ENCODE data around the gene METAP1D. TPM values are rescaled to one million over a fixed set of nuclear protein-coding genes. Genes with fewer than 3 reads are reported as not detected.

Gene METAP1D
- total RNA-seq, 2 donors from 2014 or later, result 4.1 to 4.8 TPM

DNA sequence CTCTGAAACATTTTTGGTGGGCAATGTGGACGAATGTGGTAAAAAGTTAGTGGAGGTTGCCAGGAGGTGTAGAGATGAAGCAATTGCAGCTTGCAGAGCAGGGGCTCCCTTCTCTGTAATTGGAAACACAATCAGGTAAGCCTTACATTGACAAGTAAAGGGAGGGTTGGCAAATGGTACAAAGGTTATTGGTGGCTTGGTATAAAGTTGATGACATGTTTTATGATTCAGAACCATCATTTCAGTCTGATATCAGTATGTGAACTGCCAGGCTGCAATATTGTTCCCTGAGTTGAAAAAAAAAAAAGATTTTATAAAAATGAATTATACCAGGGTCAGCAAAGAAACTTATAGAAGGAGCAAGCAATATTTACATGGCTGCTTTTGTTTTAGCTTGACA lies 71.2 kb downstream of the METAP1D start:
- peaks cover 11% of the 10 kb centered on the region for H3K36me3 Mint-ChIP-seq (ENCODE audit: low read depth)
- no peak overlapping the region for H3K4me3 Mint-ChIP-seq

DNA sequence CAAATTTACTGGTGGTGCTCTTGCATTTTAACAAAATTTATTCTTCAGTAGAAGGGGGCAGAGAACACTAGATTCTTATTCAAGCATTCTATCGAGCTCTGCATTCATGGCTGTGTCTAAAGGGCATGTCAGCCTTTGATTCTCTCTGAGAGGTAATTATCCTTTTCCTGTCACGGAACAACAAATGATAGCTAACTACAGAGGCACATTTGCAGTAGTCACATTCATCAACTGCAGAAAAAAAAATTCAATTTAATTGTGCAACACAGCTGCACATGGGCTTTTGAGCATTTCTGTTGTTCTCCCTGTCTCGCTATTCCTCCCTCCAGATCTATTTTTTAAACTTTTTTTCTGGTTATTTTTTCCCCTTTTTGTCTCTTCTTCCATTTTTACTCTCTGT lies 72.5 kb downstream of the METAP1D start:
- Mint-ChIP-seq H3K9me3 (no peaks in the 10 kb centered on the region), H3K27me3 (peaks cover 8% of the 10 kb centered on the region), H3K36me3 (ENCODE audit: low read depth) (peaks cover 11% of the 10 kb centered on the region), H3K4me1 (no peaks in the 10 kb centered on the region), H3K4me3 (no peak overlapping the region), H3K27ac (no peak overlapping the region)
- no peak for ATAC-seq (replicated peaks)

More for the DNA sequence above, 71.2 kb downstream of the METAP1D start:
- Mint-ChIP-seq H3K4me1 (no peaks in the 10 kb centered on the region), H3K27me3 (peaks cover 8% of the 10 kb centered on the region), H3K27ac (no peak overlapping the region), H3K9me3 (no peaks in the 10 kb centered on the region)
- no peak for ATAC-seq (replicated peaks)

DNA sequence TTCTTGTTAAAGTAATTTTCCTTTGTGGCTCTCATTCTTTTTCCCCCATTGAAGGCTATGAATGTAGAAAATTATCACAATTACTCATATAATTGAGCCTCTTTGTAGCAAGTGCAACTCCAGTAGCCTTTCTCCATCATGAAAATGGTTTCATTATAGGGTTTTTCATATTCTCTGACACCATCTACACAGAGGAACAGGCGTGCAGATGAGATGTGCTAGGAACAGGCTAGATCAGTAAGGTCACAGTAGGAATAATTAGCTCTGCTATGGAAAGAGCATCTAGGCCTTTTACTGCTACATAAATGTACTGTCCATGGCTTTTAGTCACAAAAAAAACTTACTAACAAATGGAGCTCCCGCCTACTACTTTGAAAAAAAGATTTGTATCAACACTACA lies 73.0 kb downstream of the METAP1D start:
- Mint-ChIP-seq H3K9me3 (no peaks in the 10 kb centered on the region), H3K27ac (no peak overlapping the region), H3K4me1 (no peaks in the 10 kb centered on the region), H3K4me3 (no peak overlapping the region), H3K36me3 (ENCODE audit: low read depth) (peaks cover 11% of the 10 kb centered on the region), H3K27me3 (peaks cover 8% of the 10 kb centered on the region)
- ATAC-seq (replicated peaks), result no peak

DNA sequence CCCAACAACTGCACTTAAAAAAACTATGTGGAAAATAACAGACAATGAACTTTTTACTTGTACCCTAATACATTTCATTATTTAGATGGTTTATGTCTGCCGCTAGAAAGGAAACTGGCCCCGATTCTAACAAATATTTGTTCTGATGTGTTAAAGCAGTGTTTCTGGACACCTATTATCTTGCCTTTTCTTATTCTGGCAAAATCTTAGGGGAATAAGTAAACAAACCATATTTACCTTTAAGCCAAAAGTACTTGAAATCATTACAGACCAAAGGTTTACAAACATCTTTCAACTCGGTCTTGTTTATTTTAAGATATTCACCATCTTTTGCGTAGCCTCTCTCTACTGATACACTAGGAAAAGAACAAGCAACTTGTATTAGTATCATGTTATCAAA lies 73.8 kb downstream of the METAP1D start:
- H3K36me3 Mint-ChIP-seq (ENCODE audit: low read depth), result peaks cover 11% of the 10 kb centered on the region
- ATAC-seq (replicated peaks), result no peak
- peaks cover 8% of the 10 kb centered on the region for H3K27me3 Mint-ChIP-seq
- H3K4me1 Mint-ChIP-seq, result no peaks in the 10 kb centered on the region
- H3K27ac Mint-ChIP-seq, result no peak overlapping the region
- no peak overlapping the region for H3K4me3 Mint-ChIP-seq
- H3K9me3 Mint-ChIP-seq, result no peaks in the 10 kb centered on the region

DNA sequence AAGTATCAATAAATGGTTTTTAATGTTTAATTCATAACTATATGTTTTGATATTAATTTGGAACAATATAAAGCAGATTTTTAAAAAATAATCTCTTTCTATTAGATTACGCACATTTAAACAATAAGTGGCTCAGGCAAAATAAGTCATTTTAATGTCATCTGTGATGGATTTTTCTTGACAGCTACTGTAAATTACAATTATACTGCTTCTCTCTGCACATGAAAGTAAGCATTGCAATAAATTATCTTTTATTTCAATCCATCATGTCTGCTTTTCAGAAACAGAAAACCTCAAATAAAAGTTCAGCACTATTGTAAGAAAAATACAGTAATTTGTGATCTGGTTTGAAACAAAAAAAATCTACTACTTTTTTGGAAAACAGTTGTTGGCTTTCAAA lies 74.5 kb downstream of the METAP1D start:
- H3K36me3 Mint-ChIP-seq (ENCODE audit: low read depth), result peaks cover 11% of the 10 kb centered on the region
- H3K9me3 Mint-ChIP-seq, result no peaks in the 10 kb centered on the region
- no peak for ATAC-seq (replicated peaks)
- peaks cover 12% of the 10 kb centered on the region for H3K27me3 Mint-ChIP-seq
- H3K27ac Mint-ChIP-seq, result no peak overlapping the region
- H3K4me1 Mint-ChIP-seq, result no peaks in the 10 kb centered on the region
- no peak overlapping the region for H3K4me3 Mint-ChIP-seq

DNA sequence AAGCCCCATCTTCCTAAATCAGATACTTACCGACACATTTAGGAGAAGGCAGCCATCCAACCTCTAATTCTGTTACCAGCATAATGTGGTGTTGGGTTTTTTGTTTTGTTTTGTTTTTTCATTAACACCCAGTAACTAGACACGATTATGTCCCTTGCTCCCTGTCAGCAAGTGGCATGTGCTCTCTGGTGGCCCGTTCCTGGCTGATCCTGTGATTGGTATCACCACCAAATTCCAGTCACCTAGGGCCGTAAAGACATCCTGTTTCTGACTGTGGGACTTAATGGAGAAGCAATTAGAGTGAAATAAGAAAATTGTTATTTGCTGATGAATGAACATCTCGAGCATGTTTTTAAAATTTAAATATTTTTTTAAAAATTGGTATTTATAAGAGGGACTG lies 79.7 kb downstream of the METAP1D start:
- no peak overlapping the region for H3K4me3 Mint-ChIP-seq
- H3K27me3 Mint-ChIP-seq, result peaks cover 51% of the 10 kb centered on the region
- peaks cover 8% of the 10 kb centered on the region for H3K4me1 Mint-ChIP-seq
- H3K9me3 Mint-ChIP-seq, result no peaks in the 10 kb centered on the region
- H3K36me3 Mint-ChIP-seq (ENCODE audit: low read depth), result peaks cover 19% of the 10 kb centered on the region
- no peak overlapping the region for H3K27ac Mint-ChIP-seq
- ATAC-seq (replicated peaks), result no peak

DNA sequence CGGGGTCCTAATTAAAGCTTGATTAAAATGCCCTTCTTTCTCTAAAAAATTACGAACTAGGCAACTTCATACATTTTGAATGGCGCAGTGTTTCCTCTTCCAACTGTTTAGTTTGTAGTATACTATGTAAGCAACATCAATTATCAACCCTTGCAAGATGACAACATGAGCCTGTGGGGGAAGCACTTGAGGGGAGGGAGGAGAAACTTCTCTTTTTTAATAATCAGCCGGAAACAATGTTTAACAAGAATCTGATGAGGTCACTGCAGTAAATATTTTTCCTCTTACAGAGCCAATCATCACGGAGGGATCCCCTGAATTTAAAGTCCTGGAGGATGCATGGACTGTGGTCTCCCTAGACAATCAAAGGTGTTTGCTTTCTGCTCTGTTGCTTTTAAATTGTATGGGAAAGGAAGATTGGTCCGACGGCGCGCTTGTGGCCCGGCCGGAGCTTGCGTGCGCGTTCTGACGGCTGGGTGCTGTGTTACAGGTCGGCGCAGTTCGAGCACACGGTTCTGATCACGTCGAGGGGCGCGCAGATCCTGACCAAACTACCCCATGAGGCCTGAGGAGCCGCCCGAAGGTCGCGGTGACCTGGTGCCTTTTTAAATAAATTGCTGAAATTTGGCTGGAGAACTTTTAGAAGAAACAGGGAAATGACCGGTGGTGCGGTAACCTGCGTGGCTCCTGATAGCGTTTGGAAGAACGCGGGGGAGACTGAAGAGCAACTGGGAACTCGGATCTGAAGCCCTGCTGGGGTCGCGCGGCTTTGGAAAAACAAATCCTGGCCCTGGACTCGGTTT lies 80.3 kb downstream of the METAP1D start:
- no peaks in the 10 kb centered on the region for H3K9me3 Mint-ChIP-seq
- H3K27me3 Mint-ChIP-seq, result peaks cover 54% of the 10 kb centered on the region
- no peak for ATAC-seq (replicated peaks)
- H3K27ac Mint-ChIP-seq, result no peak overlapping the region
- peaks cover 22% of the 10 kb centered on the region for H3K36me3 Mint-ChIP-seq (ENCODE audit: low read depth)
- H3K4me3 Mint-ChIP-seq, result no peak overlapping the region
- H3K4me1 Mint-ChIP-seq, result peaks cover 8% of the 10 kb centered on the region

DNA sequence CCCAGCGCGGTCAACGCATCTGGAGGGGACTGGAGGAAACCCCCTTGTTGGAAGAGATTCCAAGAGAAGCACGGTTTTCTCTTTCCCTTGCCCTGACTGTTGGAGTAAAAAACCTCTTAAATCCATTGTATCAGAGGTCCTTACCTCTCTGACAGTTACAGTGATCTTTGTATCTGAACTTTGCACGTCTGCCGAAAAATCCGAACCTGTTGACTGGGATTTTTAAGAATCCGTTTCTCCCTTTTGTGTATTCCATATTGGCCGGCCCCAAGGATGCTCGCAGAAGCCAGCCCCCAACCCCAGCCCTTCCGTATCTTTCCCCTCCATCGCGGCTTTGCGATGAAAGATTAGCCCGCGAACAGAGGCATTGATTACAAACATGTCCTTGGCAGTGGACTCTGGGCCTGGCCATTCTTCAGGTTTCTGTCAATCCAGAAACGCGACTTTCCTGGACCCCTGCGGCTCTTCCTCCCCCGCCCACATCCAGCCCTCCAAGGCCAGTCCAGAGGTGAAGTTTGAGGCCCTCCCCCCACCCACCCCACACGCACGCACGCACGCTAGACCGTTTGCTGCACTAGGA lies 81.0 kb downstream of the METAP1D start:
- no peak overlapping the region for H3K27ac Mint-ChIP-seq
- H3K9me3 Mint-ChIP-seq, result no peaks in the 10 kb centered on the region
- H3K27me3 Mint-ChIP-seq, result peaks cover 61% of the 10 kb centered on the region

DNA sequence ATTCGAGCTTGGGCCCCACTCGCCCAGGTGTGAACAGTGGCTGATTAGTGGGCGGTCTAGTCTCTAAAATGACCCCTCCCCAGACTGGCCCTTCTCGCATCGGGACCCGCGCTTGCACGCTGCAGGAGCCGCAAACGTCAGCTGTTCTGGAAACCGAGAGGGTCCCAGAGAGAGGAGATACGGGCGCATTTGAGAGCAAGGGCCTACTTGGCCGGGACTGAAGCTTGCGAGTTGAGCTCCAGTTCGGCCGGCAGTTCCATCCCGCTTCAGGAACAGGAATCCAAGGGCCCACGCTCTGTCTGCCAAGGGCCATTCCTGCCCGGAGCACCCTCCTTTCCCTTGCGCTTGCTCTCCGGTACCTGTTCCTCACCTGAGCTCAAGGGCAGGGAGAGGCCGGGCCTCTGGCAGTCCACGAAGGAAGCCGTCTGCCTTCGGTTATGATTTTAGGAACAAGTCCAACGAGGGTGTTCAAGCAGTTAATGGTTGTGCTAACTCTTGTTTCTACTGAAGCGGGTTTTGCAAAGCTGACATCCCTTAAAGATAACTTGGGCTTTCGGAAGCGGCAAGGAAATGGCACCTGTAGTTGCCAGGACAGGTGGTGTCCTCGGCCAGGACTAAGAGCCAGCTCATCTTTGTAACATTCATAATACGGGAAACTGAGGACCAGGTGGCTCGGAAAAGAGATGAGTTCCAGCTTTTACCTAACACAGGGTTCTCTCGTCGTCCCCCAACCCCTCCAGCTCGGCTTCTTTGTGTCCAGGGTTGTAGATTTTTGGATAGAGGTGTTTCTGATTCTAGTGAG lies 81.7 kb downstream of the METAP1D start:
- ATAC-seq (replicated peaks), result no peak
- Mint-ChIP-seq H3K4me3 (no peak overlapping the region), H3K4me1 (peaks cover 15% of the 10 kb centered on the region), H3K27me3 (peaks cover 65% of the 10 kb centered on the region), H3K9me3 (no peaks in the 10 kb centered on the region), H3K27ac (no peak overlapping the region), H3K36me3 (ENCODE audit: low read depth) (peaks cover 33% of the 10 kb centered on the region)

More for the DNA sequence above, 81.0 kb downstream of the METAP1D start:
- H3K4me1 Mint-ChIP-seq, result peaks cover 13% of the 10 kb centered on the region
- no peak overlapping the region for H3K4me3 Mint-ChIP-seq
- H3K36me3 Mint-ChIP-seq (ENCODE audit: low read depth), result peaks cover 29% of the 10 kb centered on the region
- ATAC-seq (replicated peaks), result no peak

DNA sequence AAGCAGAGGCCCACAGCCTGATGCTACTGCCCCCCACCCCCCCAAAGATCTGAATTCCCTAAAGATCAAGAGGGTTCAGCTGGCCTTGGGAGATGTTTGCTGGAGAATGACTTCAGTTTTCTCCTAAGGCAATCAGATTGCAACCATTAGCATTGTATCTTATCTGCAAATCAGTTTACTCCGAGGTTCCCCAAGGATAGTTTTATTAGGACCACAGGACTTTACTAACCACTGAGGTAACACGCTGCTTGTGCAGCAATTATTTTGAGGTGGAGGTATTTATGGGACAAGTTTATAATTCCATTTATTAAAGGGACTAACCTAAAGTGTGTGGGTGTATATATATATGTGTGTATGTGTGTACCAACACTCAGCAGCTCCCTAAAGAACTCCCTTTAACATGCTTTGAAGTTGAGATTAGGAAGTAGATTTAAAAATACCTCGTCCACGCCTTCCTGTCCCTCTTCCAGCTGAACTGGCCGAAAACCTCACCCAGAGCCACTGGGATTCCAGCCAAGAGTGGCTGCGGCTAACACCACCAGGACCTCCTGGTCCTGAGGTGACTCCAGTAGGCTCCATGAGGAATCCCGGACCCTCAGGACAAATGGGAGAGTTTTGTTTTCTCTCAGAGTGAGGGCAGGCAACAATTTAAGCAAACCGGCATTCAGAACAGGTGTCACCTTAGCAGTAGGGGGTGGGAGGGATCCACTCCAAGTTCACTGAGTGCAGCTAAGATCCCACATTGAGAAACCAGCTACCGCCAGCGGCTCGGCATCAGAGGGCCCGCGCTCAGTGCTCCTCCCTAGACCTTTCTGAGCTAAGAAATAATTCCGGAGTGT lies 82.6 kb downstream of the METAP1D start:
- Mint-ChIP-seq H3K4me3 (no peak overlapping the region), H3K36me3 (ENCODE audit: low read depth) (peaks cover 36% of the 10 kb centered on the region), H3K27me3 (peaks cover 74% of the 10 kb centered on the region), H3K27ac (no peak overlapping the region), H3K9me3 (no peaks in the 10 kb centered on the region), H3K4me1 (peaks cover 16% of the 10 kb centered on the region)
- no peak for ATAC-seq (replicated peaks)

DNA sequence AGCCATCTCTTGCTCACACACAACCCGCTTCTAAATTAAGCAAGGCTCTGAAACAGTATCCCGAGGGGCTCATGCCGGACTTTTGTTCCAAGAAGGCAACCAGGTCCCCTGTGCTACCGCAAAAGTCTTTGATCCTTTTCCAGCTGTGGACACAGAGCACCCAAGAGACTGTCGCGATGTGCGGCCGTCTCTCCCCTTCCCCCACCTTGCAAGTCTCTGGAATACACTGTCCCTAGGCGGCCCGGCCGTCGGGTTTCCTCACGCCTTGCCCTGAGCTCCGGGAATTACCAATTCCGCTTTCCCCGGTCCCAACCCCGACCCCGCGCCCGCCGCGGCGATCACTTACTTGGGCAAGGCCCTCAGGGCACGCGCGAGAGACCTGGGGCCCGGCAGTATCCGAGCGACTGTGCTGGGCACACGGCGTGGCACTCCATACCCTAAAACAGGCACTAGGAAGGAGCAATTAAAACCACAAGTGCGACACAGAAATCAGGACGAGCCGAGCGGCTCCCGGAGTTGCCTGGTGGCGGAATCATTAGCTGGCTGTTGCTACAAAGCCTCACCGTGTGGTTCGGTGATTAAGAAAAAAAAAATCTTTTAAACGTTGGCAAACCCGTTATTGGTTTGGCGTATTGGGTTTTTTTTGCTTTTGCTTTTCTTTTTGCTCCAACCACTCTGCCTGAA lies 83.3 kb downstream of the METAP1D start:
- no peak for ATAC-seq (replicated peaks)
- Mint-ChIP-seq H3K36me3 (ENCODE audit: low read depth) (peaks cover 43% of the 10 kb centered on the region), H3K27ac (no peak overlapping the region), H3K4me3 (peak overlapping the region; percentile 75), H3K9me3 (no peaks in the 10 kb centered on the region), H3K27me3 (peaks cover 82% of the 10 kb centered on the region), H3K4me1 (peaks cover 20% of the 10 kb centered on the region)

DNA sequence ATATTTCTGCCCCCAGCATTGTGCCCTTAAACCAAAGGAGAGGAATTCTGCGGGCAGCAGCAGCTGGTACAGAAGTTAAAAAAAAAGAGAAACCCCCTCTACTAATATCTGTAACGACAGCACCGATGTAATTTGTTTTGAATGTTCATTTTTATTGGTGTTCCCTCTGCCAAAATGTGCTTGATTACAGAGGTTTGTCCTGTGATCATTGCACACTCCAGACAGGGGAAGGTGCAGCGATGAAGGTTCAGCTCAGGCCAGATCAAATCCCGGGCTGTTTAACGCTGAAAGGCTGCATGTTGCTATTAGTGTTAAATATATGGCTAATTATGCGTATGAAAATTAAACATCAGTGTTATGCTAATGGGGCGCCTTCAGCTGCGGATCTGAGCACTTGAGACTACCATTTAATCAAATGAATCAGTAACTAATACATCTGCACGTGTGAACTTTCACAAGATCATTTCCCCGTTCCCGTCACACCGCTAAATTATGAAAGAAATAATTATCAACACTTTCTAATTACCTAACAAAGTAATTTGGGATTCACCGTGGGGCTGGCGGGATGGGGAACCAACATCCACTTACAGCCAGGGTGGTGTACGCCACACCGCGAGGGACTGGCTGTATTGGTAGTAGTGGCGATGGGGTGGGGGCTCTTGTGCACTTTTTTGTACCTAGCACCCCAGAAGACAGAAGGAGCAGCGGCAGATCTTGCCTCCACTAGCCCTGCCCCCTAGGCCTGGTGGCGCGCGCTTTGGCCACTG lies 84.1 kb downstream of the METAP1D start:
- H3K4me1 Mint-ChIP-seq, result peaks cover 20% of the 10 kb centered on the region
- no peaks in the 10 kb centered on the region for H3K9me3 Mint-ChIP-seq
- peaks cover 89% of the 10 kb centered on the region for H3K27me3 Mint-ChIP-seq
- peak overlapping the region; percentile 75 for H3K4me3 Mint-ChIP-seq
- no peak for ATAC-seq (replicated peaks)
- no peak overlapping the region for H3K27ac Mint-ChIP-seq
- peaks cover 48% of the 10 kb centered on the region for H3K36me3 Mint-ChIP-seq (ENCODE audit: low read depth)

DNA sequence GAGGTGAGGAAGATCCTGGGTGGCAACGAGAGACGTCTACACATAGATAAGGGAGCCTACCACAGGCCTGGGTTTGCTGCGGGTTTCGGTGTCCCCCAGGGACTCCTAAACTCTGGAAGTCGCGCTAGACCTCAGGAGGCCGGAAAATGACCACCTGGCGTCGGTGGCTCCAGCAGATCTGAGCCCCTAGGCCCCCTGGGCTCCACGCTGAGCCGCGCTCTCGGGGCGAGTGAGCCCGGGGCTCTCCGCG lies 84.6 kb downstream of the METAP1D start:
- H3K27ac Mint-ChIP-seq, result no peak overlapping the region
- H3K9me3 Mint-ChIP-seq, result no peaks in the 10 kb centered on the region

More for the DNA sequence above, 84.6 kb downstream of the METAP1D start:
- H3K4me3 Mint-ChIP-seq, result peak overlapping the region; percentile 75
- H3K27me3 Mint-ChIP-seq, result peaks cover 88% of the 10 kb centered on the region
- H3K4me1 Mint-ChIP-seq, result peaks cover 20% of the 10 kb centered on the region
- peaks cover 48% of the 10 kb centered on the region for H3K36me3 Mint-ChIP-seq (ENCODE audit: low read depth)
- no peak for ATAC-seq (replicated peaks)

All from activated T-helper 17 cell treated with anti-CD3 and anti-CD28 coated beads, Interleukin-2, amount 50 U/mL, for 72 hours (primary cell).